PC-3 (cell line): Measurements from ENCODE around the gene SEPTIN8.
"Not testable (repeated sequence)": the region's sequence is repeated elsewhere in the genome, so short reads cannot be mapped to it uniquely, and the experiment has no call there.

Source experiments
- CTCF ChIP-seq: fragments of 300-600 bp; sonication (generic); conservative IDR thresholded peaks from 2 replicates; pipeline ENCODE4 v1.5.1; 2017; ENCODE audit warnings: antibody characterized with exemption, low read depth, mild to moderate bottlenecking, low read length
- EZH2 ChIP-seq: fragments of 300-600 bp; sonication (generic); IDR thresholded peaks from one replicate; pipeline ENCODE4 v1.6.1; 2017; ENCODE audit warnings: antibody characterized with exemption, mild to moderate bottlenecking, low read length; ENCODE audit not compliant: unreplicated experiment

GRCh38 chr5:132804219-132804618 is 27.2 kb upstream of the SEPTIN8 start:
- not testable (repeated sequence) for TF ChIP-seq CTCF, EZH2
